Neural cell (in vitro differentiated cells): Measurements from ENCODE around the gene MTA1. TPM values are rescaled to one million over a fixed set of nuclear protein-coding genes. Genes with fewer than 3 reads are reported as not detected.

ENCODE experiments used
- H2AFZ ChIP-seq: fragments of 200-600, 300-800 bp; sonication (generic), shearing (Covaris generic); 2 replicates; pipeline ENCODE4 v1.6.0; 2014; ENCODE audit warnings: low read depth, mild to moderate bottlenecking, antibody characterized with exemption, low read length, moderate library complexity
- H3F3A ChIP-seq: fragments of 200-600 bp; shearing (Covaris generic); 2 replicates; pipeline ENCODE4 v1.6.1; 2016; ENCODE audit warnings: mild to moderate bottlenecking, moderate library complexity, mixed read lengths, antibody characterized with exemption, low read length; ENCODE audit not compliant: insufficient read depth, poor library complexity, severe bottlenecking
- H3K27ac ChIP-seq: fragments of 200-600, 300-800 bp; sonication (generic), shearing (Covaris generic); 2 replicates; pipeline ENCODE4 v1.5.1; 2014; ENCODE audit warnings: mild to moderate bottlenecking, low read length, moderate library complexity
- H3K27me3 ChIP-seq: fragments of 300-800, 200-600 bp; sonication (generic), shearing (Covaris generic); 2 replicates; pipeline ENCODE4 v1.6.0; 2014; ENCODE audit warnings: mild to moderate bottlenecking, low read depth, low read length, moderate library complexity; ENCODE audit not compliant: insufficient read depth
- H3K36me3 ChIP-seq: fragments of 300-800, 200-600 bp; sonication (generic), shearing (Covaris generic); 2 replicates; pipeline ENCODE4 v1.5.1; 2014; ENCODE audit warnings: mild to moderate bottlenecking, antibody characterized with exemption, low read length, moderate library complexity; ENCODE audit not compliant: insufficient read depth
- H3K4me2 ChIP-seq: fragments of 300-800, 200-600 bp; sonication (generic), shearing (Covaris generic); 2 replicates; pipeline ENCODE4 v1.6.0; 2014; ENCODE audit warnings: mild to moderate bottlenecking, low read length
- H3K4me3 ChIP-seq: fragments of 300-800, 200-600 bp; sonication (generic), shearing (Covaris generic); 2 replicates; pipeline ENCODE4 v1.5.1; 2014; ENCODE audit warnings: mild to moderate bottlenecking, low read length, moderate library complexity
- H3K79me2 ChIP-seq: fragments of 200-600 bp; shearing (Covaris generic); replicated peaks from 2 replicates; pipeline ENCODE4 v1.6.0; 2014; ENCODE audit warnings: mild to moderate bottlenecking, low read length, moderate library complexity; ENCODE audit not compliant: insufficient read depth
- H3K9ac ChIP-seq: fragments of 300-800, 200-600 bp; sonication (generic), shearing (Covaris generic); 2 replicates; pipeline ENCODE4 v1.6.1; 2016; ENCODE audit warnings: mild to moderate bottlenecking, low read length, mixed read lengths
- H3K9me2 ChIP-seq: fragments of 200-600 bp; shearing (Covaris generic); 2 replicates; pipeline ENCODE4 v1.6.1; 2016; ENCODE audit warnings: mild to moderate bottlenecking, low read length, mixed read lengths; ENCODE audit not compliant: insufficient read depth
- H3K9me3 ChIP-seq: fragments of 200-600, 300-800 bp; sonication (generic), shearing (Covaris generic); 2 replicates; pipeline ENCODE4 v1.6.1; 2016; ENCODE audit warnings: mild to moderate bottlenecking, mixed run types, low read length, moderate library complexity, mixed read lengths
- H4K20me1 ChIP-seq: fragments of 200-600 bp; shearing (Covaris generic); 2 replicates; pipeline ENCODE4 v1.6.1; 2016; ENCODE audit warnings: mild to moderate bottlenecking, mixed run types; ENCODE audit not compliant: insufficient read depth
- CTCF ChIP-seq: fragments of 450-650 bp; IDR thresholded peaks from 2 replicates; pipeline ENCODE4 v1.5.1; 2014; ENCODE audit warnings: antibody characterized with exemption, mild to moderate bottlenecking, moderate library complexity; ENCODE audit not compliant: poor library complexity, severe bottlenecking
- EP300 ChIP-seq: fragments of 450-650 bp; conservative IDR thresholded peaks from 2 replicates; pipeline ENCODE4 v1.6.1; 2014; ENCODE audit warnings: antibody characterized with exemption, mild to moderate bottlenecking, moderate library complexity; ENCODE audit not compliant: poor library complexity, severe bottlenecking
- EZH2 ChIP-seq: fragments of 200-600, 300-800 bp; shearing (Covaris generic), sonication (generic); IDR thresholded peaks from 2 replicates; pipeline ENCODE4 v1.6.1; 2014; ENCODE audit warnings: antibody characterized with exemption, low read length, borderline replicate concordance, mild to moderate bottlenecking; ENCODE audit not compliant: insufficient read depth, poor library complexity, severe bottlenecking
- MXI1 ChIP-seq: fragments of 450-650 bp; conservative IDR thresholded peaks from 2 replicates; pipeline ENCODE4 v1.6.1; 2014; ENCODE audit warnings: antibody characterized with exemption, mild to moderate bottlenecking; ENCODE audit not compliant: poor library complexity, severe bottlenecking
- POLR2AphosphoS5 ChIP-seq: IDR thresholded peaks from 2 replicates; pipeline ENCODE4 v1.6.1; 2012
- RAD21 ChIP-seq: fragments of 450-650 bp; conservative IDR thresholded peaks from 2 replicates; pipeline ENCODE4 v1.6.1; 2014; ENCODE audit warnings: antibody characterized with exemption, mild to moderate bottlenecking, moderate library complexity
- SMC3 ChIP-seq: fragments of 450-650 bp; conservative IDR thresholded peaks from 2 replicates; pipeline ENCODE4 v1.6.1; 2014; ENCODE audit warnings: antibody characterized with exemption, mild to moderate bottlenecking, moderate library complexity; ENCODE audit not compliant: poor library complexity
- TAF1 ChIP-seq: IDR thresholded peaks from 2 replicates; pipeline ENCODE4 v1.6.1; 2012; ENCODE audit warnings: low read depth
- polyA plus RNA-seq: library from polyadenylated mRNA; depleted of rRNA; stranded (reverse); fragments of >200 nt; gene quantifications from 2 replicates; pipeline ENCODE4 v1.2.3, GENCODE V29; 2014
- TF ChIP-seq, protein P1 (sequence below): IDR thresholded peaks from 2 replicates; pipeline ENCODE4 v1.6.1; 2012; ENCODE audit warnings: borderline replicate concordance

MTA1 gene
- polyA plus RNA-seq, 1 donor from 2014 or later: 94.0 TPM

- Histone ChIP-seq H4K20me1 (no peaks in the 10 kb centered on the region), H3K27ac (peak within 1 kb of the TSS; percentile 78), H3K4me2 (peak within 1 kb of the TSS; percentile 88), H3K36me3 (no peaks in the 10 kb centered on the region), H3K9me3 (no peaks in the 10 kb centered on the region), H3K4me3 (peak within 1 kb of the TSS; percentile 91), H3K79me2 (no peaks in the 10 kb centered on the region), H3K9ac (peak within 1 kb of the TSS; percentile 83), H2AFZ (peak within 1 kb of the TSS; percentile 54), H3K27me3 (no peaks in the 10 kb centered on the region), H3K9me2 (no peaks in the 10 kb centered on the region), H3F3A (no peaks in the 10 kb centered on the region)
- TF ChIP-seq TAF1 (peak; percentile 50), POLR2AphosphoS5 (peak; percentile 88), CTCF (no peak)
- TF ChIP-seq, protein P1, sequence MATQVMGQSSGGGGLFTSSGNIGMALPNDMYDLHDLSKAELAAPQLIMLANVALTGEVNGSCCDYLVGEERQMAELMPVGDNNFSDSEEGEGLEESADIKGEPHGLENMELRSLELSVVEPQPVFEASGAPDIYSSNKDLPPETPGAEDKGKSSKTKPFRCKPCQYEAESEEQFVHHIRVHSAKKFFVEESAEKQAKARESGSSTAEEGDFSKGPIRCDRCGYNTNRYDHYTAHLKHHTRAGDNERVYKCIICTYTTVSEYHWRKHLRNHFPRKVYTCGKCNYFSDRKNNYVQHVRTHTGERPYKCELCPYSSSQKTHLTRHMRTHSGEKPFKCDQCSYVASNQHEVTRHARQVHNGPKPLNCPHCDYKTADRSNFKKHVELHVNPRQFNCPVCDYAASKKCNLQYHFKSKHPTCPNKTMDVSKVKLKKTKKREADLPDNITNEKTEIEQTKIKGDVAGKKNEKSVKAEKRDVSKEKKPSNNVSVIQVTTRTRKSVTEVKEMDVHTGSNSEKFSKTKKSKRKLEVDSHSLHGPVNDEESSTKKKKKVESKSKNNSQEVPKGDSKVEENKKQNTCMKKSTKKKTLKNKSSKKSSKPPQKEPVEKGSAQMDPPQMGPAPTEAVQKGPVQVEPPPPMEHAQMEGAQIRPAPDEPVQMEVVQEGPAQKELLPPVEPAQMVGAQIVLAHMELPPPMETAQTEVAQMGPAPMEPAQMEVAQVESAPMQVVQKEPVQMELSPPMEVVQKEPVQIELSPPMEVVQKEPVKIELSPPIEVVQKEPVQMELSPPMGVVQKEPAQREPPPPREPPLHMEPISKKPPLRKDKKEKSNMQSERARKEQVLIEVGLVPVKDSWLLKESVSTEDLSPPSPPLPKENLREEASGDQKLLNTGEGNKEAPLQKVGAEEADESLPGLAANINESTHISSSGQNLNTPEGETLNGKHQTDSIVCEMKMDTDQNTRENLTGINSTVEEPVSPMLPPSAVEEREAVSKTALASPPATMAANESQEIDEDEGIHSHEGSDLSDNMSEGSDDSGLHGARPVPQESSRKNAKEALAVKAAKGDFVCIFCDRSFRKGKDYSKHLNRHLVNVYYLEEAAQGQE: no peak
These were observed 21.4 kb upstream of the MTA1 start, which contains the start of gene TEX22 for GRCh38 chr14:105398044-105398725. TEX22 (plus strand) TSS chr14:105398538; CDS start chr14:105399341, 803 bp downstream.

DNA sequence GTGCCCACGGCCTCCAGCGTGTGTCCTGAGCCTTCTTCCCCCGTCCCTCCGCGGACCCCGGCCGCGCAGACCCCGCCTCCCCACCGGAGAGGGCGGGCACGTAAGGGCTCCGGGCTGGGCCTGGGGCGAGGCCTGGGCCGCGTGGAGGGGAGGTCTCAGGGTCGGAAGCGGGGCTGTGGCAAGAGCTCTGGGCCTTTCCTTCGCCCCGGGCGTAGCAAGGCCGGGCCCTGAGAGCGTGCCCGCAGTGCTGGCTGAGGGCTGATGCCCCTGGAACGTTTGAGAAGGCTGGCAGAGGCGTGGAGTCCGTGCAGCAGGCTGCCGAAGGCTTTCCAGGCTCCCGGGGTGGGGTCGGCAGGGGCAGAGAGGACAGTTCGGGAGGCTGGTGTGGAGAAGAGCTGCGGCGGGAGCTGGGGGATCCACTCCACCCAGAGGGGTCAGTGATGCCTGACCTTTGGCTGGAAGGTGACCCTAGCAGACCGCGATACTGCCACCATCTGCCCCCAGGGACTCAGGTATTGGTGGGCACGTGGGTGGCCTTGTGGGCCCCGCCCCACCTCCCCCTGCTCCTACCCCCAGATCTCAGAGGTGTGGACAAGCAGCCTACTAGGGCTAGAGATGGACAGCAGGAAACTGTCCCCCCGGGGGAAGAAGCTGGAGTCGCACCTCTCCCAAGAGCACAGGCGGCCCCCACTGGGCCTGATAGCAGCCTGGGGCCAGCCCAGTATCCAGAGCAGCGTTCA lies 20.7 kb upstream of the MTA1 start:
- H3K9me3 ChIP-seq: no peaks in the 10 kb centered on the region
- no peaks in the 10 kb centered on the region for H3K27me3 ChIP-seq
- peak overlapping the region; percentile 78 for H3K27ac ChIP-seq
- H3K9me2 ChIP-seq: no peaks in the 10 kb centered on the region
- H3F3A ChIP-seq: no peaks in the 10 kb centered on the region
- no peaks in the 10 kb centered on the region for H3K79me2 ChIP-seq
- H3K4me2 ChIP-seq: peak overlapping the region; percentile 88
- H3K36me3 ChIP-seq: no peaks in the 10 kb centered on the region
- no peaks in the 10 kb centered on the region for H4K20me1 ChIP-seq
- H3K4me3 ChIP-seq: peak overlapping the region; percentile 91
- peak overlapping the region; percentile 54 for H2AFZ ChIP-seq
- peak overlapping the region; percentile 83 for H3K9ac ChIP-seq
- TF ChIP-seq SMC3: no peak
- TF ChIP-seq EZH2: no peak
- no peak for TF ChIP-seq RAD21
- TF ChIP-seq EP300: no peak
- no peak for TF ChIP-seq TAF1
- TF ChIP-seq MXI1: no peak
- no peak for TF ChIP-seq POLR2AphosphoS5
- TF ChIP-seq CTCF: no peak
- TF ChIP-seq, protein P1: no peak
